B cell (primary cell): ENCODE data around the gene DENND2A. TPM values are rescaled to one million over a fixed set of nuclear protein-coding genes. Genes with fewer than 3 reads are reported as not detected.

Experiments
- ATAC-seq: fragments of 200-7000 bp; cut with Tn5 transposase; one replicate; pipeline ENCODE4 v1.10.0; 2021; ENCODE audit warnings: low read depth, mild to moderate bottlenecking, moderate number of reproducible peaks, moderate library complexity
- CTCF ChIA-PET: fragments of 350-600 bp; sonication (Branson Sonifier 250); formaldehyde crosslinking; loops from one replicate; lab custom pipeline; 2021; ENCODE audit warnings: antibody characterized with exemption, inconsistent platforms; lab: Charles Lee
- POLR2A ChIA-PET: fragments of 350-600 bp; sonication (Branson Sonifier 250); formaldehyde crosslinking; loops from one replicate; lab custom pipeline; 2021; ENCODE audit warnings: antibody characterized with exemption; lab: Charles Lee
- DNase-seq: peaks from one replicate; pipeline ENCODE4 v3.0.0; 2013
- H2AFZ ChIP-seq: 2 replicates; pipeline ENCODE4 v1.6.1; 2012; ENCODE audit warnings: mild to moderate bottlenecking, low read depth, low read length; ENCODE audit not compliant: insufficient read depth, poor library complexity, severe bottlenecking
- H3K27ac ChIP-seq, 2 donors: 1 replicate in 1 of 2; 2 replicates in 1 of 2; pipeline ENCODE4 v1.5.1; 2012 to 2013; ENCODE audit warnings: low read length in 2 of 2, mild to moderate bottlenecking in 2 of 2, moderate library complexity in 1 of 2
- H3K27me3 ChIP-seq, 4 experiments: fragments of 200-600 bp in 1 of 4; sonication (generic) in 1 of 4; replicated peaks in 1 of 4; 1 replicate in 2 of 4; 2 replicates in 2 of 4; pipeline versions ENCODE4 v1.6.1 to v1.7.0; 2013 to 2016; ENCODE audit warnings: low read length in 3 of 4, mild to moderate bottlenecking in 2 of 4, mixed read lengths in 1 of 4, moderate library complexity in 1 of 4; ENCODE audit not compliant: insufficient read depth in 4 of 4, control insufficient read depth in 3 of 4; ENCODE audit errors: control extremely low read depth in 1 of 4
- H3K36me3 ChIP-seq, 2 experiments: replicated peaks in 1 of 2; 1 replicate in 1 of 2; 2 replicates in 1 of 2; pipeline versions ENCODE4 v1.6.1 to v1.7.1; 2013; ENCODE audit warnings: low read length in 1 of 2; ENCODE audit not compliant: insufficient read depth in 2 of 2, control insufficient read depth in 1 of 2; ENCODE audit errors: control extremely low read depth in 1 of 2, extremely low read depth in 1 of 2
- H3K4me1 ChIP-seq, 2 donors: fragments of 200-600 bp in 1 of 2; sonication (generic) in 1 of 2; 1 replicate in 1 of 2; 2 replicates in 1 of 2; pipeline versions ENCODE4 v1.5.1 to v1.6.1; 2013 to 2017; ENCODE audit warnings: low read length in 2 of 2; ENCODE audit not compliant: control insufficient read depth in 2 of 2, insufficient read depth in 2 of 2
- H3K4me2 ChIP-seq: replicated peaks from 2 replicates; pipeline ENCODE3; 2012; ENCODE audit warnings: mild to moderate bottlenecking, low read depth, low read length; ENCODE audit not compliant: poor library complexity, severe bottlenecking
- H3K4me3 ChIP-seq, 5 experiments: fragments of 200-600 bp in 1 of 5; sonication (generic) in 1 of 5; 1 replicate in 3 of 5; 2 replicates in 2 of 5; pipeline versions ENCODE4 v1.5.1 to v1.7.0; 2011 to 2016; ENCODE audit warnings: low read length in 4 of 5, mild to moderate bottlenecking in 4 of 5, low read depth in 2 of 5, control low read depth in 1 of 5, moderate library complexity in 1 of 5; ENCODE audit not compliant: insufficient read depth in 1 of 5; ENCODE audit errors: control extremely low read depth in 1 of 5, extremely low read depth in 1 of 5
- H3K79me2 ChIP-seq: fragments of 200-600 bp; sonication (generic); one replicate; pipeline ENCODE4 v1.6.0; 2016; ENCODE audit warnings: low read length; ENCODE audit not compliant: control insufficient read depth, insufficient read depth
- H3K9ac ChIP-seq: fragments of 200-600 bp; sonication (generic); 2 replicates; pipeline ENCODE4 v1.6.1; 2017; ENCODE audit warnings: mild to moderate bottlenecking, low read length, moderate library complexity
- H3K9me3 ChIP-seq, 3 donors: one replicate each; pipeline versions ENCODE4 v1.6.1 to v1.7.1; 2013; ENCODE audit warnings: low read length in 2 of 3; ENCODE audit not compliant: control insufficient read depth in 2 of 3, insufficient read depth in 1 of 3; ENCODE audit errors: control extremely low read depth in 1 of 3
- H4K20me1 ChIP-seq: 2 replicates; pipeline ENCODE4 v1.6.0; 2012; ENCODE audit warnings: mild to moderate bottlenecking, low read length; ENCODE audit not compliant: insufficient read depth, control insufficient read depth, poor library complexity, severe bottlenecking
- H3K27ac Mint-ChIP-seq: one replicate; pipeline ENCODE4 v1.8.0; 2021; ENCODE audit warnings: mixed read lengths
- H3K27me3 Mint-ChIP-seq: one replicate; pipeline ENCODE4 v1.8.0; 2021; ENCODE audit warnings: mixed read lengths
- H3K4me1 Mint-ChIP-seq: one replicate; pipeline ENCODE4 v1.8.0; 2021; ENCODE audit warnings: mixed read lengths
- H3K4me3 Mint-ChIP-seq: one replicate; pipeline ENCODE4 v1.8.0; 2021; ENCODE audit warnings: mixed read lengths
- H3K9me3 Mint-ChIP-seq: one replicate; pipeline ENCODE4 v1.8.0; 2022; ENCODE audit warnings: mixed read lengths; ENCODE audit not compliant: insufficient read depth
- EZH2 ChIP-seq: IDR thresholded peaks from 2 replicates; pipeline ENCODE4 v1.6.1; 2012; ENCODE audit warnings: borderline replicate concordance, low read depth, mild to moderate bottlenecking, moderate library complexity, low read length; ENCODE audit not compliant: insufficient read depth, poor library complexity, severe bottlenecking
- WGBS: methylation state at CpG from one replicate; pipeline ENCODE4 v1.1.5; 2013; ENCODE audit warnings: missing lambda C conversion rate; ENCODE audit not compliant: insufficient coverage; 5-methylcytosine and 5-hydroxymethylcytosine counted together
- intact Hi-C: fragments of 100-400 bp; cut with micrococcal nuclease; formaldehyde crosslinking; loops from one replicate; pipeline ENCODE4 v1.10.0; 2022
- polyA plus RNA-seq: library from polyadenylated mRNA; depleted of rRNA; stranded (reverse); fragments of >200 nt; gene quantifications from 2 replicates; pipeline ENCODE4 v1.2.3, GENCODE V29; 2012
- total RNA-seq, 2 donors: library from RNA; stranded (reverse); fragments of 120-200 nt in 1 of 2; gene quantifications; 1 replicate in 1 of 2; 2 replicates in 1 of 2; pipeline versions ENCODE4 v1.2.3 to v1.2.4, GENCODE V29; 2013 to 2022
- TF ChIP-seq, protein P1 (sequence below): fragments of 200-600 bp; IDR thresholded peaks from one replicate; pipeline ENCODE4 v1.8.0; 2022; ENCODE audit warnings: antibody characterized with exemption, mild to moderate bottlenecking

Gene DENND2A
- total and polyA plus RNA-seq, 2 donors (not counting 1 experiment from before 2014, with no cell fraction given): 0.31 TPM; not detected in 1

DNA sequence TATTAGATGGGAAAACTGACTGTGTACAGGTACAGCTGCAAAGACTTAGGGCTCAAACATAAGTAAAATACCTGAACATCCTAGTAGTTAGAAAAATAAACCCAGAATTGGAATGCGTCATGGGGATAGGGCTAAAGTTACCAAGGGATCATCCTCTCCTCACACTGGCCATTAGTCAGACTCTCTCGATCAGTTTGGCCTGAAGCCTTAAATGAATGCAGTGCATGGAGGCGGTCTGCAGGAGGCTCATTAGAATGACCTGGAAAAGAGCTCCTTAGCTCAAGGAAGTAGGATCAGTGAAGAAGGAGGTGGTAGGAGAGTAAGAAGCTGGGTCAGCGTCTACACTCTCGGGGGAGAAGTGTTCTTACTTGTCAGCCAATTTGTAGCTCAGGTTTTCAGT is 35.3 kb downstream of the DENND2A start:
- no peak for DNase-seq
- intact Hi-C loops: no loop called here
- no peaks in the 10 kb centered on the region for H3K9me3 ChIP-seq
- TF ChIP-seq EZH2: no peak
- TF ChIP-seq, protein P1, sequence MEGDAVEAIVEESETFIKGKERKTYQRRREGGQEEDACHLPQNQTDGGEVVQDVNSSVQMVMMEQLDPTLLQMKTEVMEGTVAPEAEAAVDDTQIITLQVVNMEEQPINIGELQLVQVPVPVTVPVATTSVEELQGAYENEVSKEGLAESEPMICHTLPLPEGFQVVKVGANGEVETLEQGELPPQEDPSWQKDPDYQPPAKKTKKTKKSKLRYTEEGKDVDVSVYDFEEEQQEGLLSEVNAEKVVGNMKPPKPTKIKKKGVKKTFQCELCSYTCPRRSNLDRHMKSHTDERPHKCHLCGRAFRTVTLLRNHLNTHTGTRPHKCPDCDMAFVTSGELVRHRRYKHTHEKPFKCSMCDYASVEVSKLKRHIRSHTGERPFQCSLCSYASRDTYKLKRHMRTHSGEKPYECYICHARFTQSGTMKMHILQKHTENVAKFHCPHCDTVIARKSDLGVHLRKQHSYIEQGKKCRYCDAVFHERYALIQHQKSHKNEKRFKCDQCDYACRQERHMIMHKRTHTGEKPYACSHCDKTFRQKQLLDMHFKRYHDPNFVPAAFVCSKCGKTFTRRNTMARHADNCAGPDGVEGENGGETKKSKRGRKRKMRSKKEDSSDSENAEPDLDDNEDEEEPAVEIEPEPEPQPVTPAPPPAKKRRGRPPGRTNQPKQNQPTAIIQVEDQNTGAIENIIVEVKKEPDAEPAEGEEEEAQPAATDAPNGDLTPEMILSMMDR: no peak
- H3K4me2 ChIP-seq: no peak overlapping the region
- ChIA-PET CTCF (interaction anchor here (1.4 kb wide), 1 partner anchor 10 kb away, joined by 4 read pairs; no protein-coding TSS in a partner anchor), POLR2A (no interaction called here)
- H3K36me3 ChIP-seq: no peaks in the 10 kb centered on the region
- H3K9ac ChIP-seq: no peak overlapping the region
- peaks cover 16% of the 10 kb centered on the region for H3K27me3 Mint-ChIP-seq
- H4K20me1 ChIP-seq: no peaks in the 10 kb centered on the region
- H3K27ac ChIP-seq: no peak overlapping the region
- H3K27me3 ChIP-seq: peaks cover 0 to 6% (median 0%) of the 10 kb centered on the region in 4 experiments
- no peak overlapping the region for H3K27ac Mint-ChIP-seq
- H3K4me3 ChIP-seq: no peak overlapping the region
- WGBS: 100% methylated on average over 3 of the region's 5 CpGs
- H3K9me3 Mint-ChIP-seq: no peaks in the 10 kb centered on the region
- no peak overlapping the region for H2AFZ ChIP-seq
- no peaks in the 10 kb centered on the region for H3K4me1 Mint-ChIP-seq
- no peaks in the 10 kb centered on the region for H3K4me1 ChIP-seq
- H3K79me2 ChIP-seq: no peaks in the 10 kb centered on the region
- ATAC-seq: no peak
- no peak overlapping the region for H3K4me3 Mint-ChIP-seq

DNA sequence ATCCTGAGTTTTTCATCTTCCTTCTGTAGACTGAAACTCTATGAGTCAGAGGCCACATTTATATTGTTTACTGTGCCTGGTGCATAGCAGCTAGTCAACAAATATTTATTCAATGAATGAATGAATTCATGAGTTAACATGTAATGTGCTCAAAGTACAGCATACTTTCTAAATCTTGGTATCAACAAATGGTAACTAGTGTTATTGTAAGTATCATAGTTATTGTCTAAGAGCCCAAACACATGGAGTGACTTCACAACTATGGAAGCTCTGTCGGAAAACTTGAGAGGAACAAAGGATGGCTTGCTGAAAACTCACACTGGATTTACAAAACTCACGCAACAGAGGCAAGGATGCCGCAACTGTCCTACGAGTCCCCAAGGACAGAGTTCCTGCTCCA is 35.9 kb downstream of the DENND2A start:
- CTCF ChIA-PET: no interaction called here
- no peak for ATAC-seq
- H3K4me3 Mint-ChIP-seq: no peak overlapping the region

More for the DNA sequence above, 35.9 kb downstream of the DENND2A start:
- Histone ChIP-seq H3K4me2 (no peak overlapping the region), H3K4me3 (no peak overlapping the region), H3K27ac (no peak overlapping the region), H2AFZ (no peak overlapping the region), H3K27me3 (peaks cover 0 to 6% (median 0%) of the 10 kb centered on the region in 4 experiments), H3K9ac (no peak overlapping the region), H3K4me1 (no peaks in the 10 kb centered on the region), H3K9me3 (no peaks in the 10 kb centered on the region), H3K36me3 (no peaks in the 10 kb centered on the region), H4K20me1 (no peaks in the 10 kb centered on the region), H3K79me2 (no peaks in the 10 kb centered on the region)
- intact Hi-C loops: no loop called here
- Mint-ChIP-seq H3K4me1 (no peaks in the 10 kb centered on the region), H3K27me3 (peaks cover 22% of the 10 kb centered on the region), H3K27ac (no peak overlapping the region), H3K9me3 (no peaks in the 10 kb centered on the region)
- no peak for DNase-seq
- POLR2A ChIA-PET: no interaction called here
- TF ChIP-seq EZH2: no peak
- TF ChIP-seq, protein P1: no peak
- WGBS: 96% methylated on average over 4 of the region's 4 CpGs
